Measurements from ENCODE around the gene SPSB3.

SPSB3 gene

DNA sequence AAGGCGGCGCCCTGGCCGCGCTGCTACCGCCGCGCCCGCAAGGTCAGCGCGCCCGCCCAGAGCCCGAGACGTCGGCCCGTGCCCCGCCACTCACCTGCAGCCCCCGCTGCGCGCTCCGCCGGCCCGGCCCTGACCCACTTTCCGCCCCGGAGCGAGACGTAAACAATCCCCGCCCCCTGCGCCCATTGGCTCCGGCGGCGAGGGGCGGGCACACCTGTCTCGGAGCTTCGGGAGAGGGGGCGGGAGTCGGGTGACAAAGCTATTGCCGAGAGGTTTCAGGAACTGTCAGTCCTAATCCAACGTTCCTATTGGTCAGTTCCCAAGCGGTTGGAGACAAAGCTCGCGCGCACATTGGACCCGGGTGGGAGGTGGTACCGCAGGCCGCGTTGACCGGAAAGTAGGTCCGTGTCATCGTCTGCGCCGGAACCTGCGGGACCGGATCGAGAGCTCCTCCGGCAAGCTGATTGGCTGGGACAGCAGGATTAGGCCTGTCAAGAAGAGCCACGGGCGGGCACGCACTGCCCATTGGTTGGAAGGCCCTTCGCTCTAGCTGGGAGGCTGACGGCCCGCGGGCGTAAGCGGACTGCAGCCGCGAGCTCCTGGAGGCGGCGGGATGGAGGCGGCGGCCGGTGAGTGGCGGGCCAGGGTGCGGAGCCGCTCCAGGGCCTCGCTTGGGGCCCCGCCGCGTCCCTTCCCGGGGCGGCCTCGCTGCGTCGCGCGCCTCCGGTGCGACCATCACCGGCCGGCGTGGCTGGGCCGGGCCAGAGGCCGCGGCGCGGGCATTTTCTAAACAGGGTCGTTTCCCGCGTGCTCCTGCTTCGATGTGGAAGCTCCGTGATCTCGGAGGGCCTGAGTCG lies at the start of gene SPSB3, which contains the start of gene NUBP2:
SPSB3 (minus strand) TSS at position 164 of the 857 bp plus-strand sequence. CDS start 1,088 bp downstream, outside the sequence.
NUBP2 (plus strand) TSS at position 553 of the 857 bp plus-strand sequence; CDS start at position 614, 61 bp downstream.
- DNase-seq (ENCODE audit: low read depth in 2 of 3, low spot score in 1 of 3): peak; percentile 94 to 99 (median 98)

DNA sequence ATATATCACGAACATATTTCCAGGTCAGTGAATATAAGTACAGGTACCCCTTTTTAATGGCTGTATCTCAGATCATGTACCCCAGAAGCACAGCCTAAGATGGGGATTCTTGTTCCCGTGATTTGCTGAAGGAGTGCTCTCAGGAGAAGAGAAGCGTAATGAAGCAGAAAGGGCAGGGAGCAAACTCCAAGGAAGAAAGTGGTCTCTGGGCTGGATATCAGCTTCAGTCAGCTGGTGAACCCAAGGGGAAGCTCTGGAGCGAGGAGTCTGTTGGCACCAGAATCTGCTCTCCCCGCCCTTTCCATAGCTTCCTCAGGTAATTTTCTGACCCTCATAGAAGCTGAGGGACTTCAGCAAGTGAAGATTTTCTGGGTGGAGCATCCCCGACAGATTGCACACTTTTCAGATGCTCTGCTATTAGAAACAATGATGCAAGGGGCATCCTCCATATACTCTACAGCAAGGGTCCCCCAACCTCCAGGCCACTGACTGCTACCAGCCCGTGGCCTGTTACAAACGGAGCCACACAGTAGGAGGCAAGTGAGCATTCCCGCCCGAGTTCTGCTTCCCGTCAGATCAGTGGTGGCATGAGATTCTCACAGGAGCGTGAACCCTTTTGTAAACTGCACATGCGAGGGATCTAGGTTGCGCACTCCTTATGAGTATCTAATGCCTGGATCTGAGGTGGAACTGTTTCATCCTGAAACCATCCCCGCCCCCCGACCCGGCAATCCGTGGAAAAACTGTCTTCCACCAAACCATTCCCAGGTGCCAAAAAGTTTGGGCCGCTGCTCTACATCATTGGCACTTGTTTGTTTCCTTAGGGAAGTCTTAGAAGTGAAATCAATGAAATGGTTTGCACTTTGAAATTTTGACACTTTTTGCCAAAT lies 49.1 kb upstream of the SPSB3 start:
- DNase-seq (ENCODE audit: low read depth in 2 of 3, low spot score in 1 of 3): no peak

DNA sequence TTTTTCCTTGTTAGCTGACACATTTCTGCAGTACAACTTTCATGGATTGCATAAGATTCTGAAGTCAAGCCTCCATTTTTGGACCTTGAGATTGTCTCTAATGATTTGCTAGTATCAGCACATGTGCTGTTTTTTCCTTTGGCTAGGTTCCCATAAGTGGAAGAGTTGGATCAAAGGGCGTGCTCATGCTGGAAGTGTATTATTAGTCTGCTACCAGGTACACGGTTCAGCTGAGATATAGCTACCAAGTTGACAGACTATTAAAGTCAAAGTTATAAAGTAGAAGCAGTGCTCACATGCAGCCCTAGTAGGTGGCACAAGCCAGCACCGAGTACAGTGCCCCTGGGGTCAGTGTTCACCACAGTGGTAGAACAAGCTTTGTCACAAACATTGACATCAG lies 47.8 kb upstream of the SPSB3 start:
- no peak for DNase-seq (ENCODE audit: low read depth in 2 of 3, low spot score in 1 of 3)

DNA sequence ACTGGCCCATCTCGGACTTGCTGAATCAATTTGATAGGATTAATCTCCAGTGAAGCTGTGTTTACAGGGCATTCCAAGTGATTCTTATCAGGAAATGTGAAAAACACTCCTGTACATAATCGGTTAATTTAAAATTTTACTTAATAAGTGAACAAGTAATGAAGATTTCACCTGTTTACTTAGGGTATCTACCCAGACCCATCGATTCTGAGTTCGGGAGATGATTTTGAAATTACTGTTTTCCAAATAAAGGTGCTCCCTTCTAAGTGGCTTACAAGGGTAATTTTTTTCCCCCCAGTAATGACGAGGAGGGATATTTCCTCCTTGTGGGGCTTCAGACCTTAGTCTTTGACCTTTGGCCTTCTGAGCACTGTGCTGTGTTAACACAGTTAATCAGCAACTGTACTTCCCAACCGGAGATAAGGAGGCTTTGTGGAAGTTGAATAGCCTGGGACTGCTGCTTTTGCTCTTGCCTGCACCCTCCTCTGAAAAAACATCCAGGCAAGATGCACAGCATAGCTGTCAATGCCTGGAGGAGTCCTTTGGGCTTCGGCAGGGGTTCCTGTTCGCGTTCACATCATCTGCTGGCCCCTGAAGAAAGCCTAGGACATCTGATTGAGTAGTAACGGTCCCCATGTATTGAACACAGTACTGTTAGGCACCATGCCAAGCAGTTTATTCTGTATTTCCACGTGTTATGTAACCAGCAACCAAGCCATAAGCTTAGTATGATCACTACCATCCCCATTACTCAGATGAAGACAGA lies 46.5 kb upstream of the SPSB3 start:
- DNase-seq (ENCODE audit: low read depth in 2 of 3, low spot score in 1 of 3): no peak

DNA sequence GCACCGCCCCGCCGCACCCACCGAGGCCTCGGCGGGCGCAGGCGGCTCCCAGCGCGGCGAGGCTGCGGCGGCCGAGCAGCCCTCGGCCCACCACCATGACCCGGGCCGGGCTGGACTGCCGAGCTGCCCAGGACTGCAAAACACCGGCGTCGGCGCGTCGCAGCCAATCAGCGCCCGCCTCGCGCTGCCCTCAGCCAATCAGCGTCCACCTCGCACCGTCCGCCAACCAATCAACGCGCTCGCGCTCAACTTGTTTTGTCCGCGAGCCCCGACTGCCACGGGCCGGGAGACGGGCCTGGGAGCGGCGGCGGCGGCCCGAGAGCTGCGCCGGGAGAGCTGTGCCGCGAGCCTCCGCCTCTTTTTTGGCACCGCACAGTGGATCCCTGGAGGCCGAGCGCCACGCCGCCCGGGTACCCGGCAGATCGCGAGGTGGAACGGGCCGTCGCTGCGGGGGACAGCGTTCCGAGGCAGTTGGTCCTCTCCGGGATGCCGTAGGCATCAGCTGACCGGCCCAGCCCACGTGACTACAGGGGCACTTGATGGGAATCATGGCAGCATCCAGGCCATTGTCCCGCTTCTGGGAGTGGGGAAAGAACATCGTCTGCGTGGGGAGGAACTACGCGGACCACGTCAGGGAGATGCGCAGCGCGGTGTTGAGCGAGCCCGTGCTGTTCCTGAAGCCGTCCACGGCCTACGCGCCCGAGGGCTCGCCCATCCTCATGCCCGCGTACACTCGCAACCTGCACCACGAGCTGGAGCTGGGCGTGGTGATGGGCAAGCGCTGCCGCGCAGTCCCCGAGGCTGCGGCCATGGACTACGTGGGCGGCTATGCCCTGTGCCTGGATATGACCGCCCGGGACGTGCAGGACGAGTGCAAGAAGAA lies 44.6 kb upstream of the SPSB3 start, which contains the start of the genes FAHD1 and HAGH:
FAHD1 (plus strand) TSS at position 516 of the 883 bp plus-strand sequence; CDS start at position 549, 33 bp downstream.
HAGH (minus strand) TSS at position 135 of the 883 bp plus-strand sequence; CDS start at position 97, 38 bp downstream.
- peak; percentile 80 to 86 (median 81) for DNase-seq (ENCODE audit: low read depth in 2 of 3, low spot score in 1 of 3)

DNA sequence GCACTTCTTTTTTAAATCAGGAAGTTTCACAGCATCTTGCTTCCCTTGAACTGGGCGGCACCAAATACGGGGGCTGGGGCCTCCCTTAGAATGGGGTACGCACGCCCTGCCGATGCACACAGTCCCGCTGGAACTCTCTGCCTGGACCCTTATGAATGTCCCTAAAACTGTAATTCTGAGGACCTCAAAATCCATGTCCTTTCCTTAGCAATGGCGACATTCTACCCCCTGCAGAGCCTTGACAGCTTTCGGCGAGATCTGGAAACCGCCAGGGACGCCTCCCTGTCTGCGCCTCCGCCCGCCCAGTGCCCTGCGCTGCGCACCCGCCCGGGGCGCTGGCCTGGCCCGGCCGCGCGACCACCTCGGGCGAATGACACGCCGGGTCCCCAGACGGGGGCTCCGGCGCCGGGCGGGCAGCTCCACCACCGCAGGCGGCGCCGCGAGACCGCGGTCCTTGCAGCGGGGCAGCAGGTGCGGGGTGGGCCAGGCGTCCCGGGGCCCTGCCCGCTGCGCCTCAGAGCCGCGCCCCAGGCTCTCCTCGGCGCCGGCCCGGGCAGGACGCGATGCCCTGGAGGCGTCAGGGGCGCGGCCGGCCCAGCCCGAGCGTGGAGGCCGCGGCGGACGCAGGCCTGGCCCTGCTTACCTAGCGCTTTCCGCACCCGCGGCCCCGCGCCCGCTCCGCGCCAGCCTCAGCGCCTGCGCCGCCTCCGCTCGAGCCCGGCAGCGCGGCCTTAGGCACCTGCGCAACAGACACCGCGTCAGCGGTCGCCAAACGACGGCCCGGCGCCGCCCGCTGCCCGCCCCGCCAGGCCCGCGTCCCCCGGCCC lies 43.7 kb upstream of the SPSB3 start:
- DNase-seq (ENCODE audit: low read depth in 2 of 3, low spot score in 1 of 3): peak; percentile 26 to 61 (median 40)

DNA sequence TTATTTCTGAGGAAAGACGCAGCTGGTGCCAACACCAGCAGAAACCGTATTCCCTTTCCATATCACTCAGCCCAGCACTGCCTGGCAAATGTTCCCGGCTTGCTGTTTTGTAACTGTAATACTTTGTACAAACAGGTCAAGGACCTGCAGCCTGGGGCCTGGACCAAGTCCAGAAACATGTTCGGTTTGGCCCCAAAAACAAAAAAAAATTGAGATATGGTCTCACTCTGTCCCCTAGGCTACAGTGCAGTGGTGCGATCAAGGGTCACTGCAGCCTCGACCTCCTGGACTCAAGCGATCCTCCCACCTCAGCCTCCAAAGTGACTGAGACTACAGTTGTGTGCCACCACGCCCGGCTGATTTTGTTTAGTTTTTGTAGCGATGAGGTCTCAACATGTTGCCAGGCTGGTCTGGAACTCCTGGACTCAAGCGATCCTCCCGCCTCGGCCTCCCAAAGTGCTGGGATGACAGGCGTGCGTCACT lies 43.1 kb upstream of the SPSB3 start:
- DNase-seq (ENCODE audit: low read depth in 2 of 3, low spot score in 1 of 3): no peak

DNA sequence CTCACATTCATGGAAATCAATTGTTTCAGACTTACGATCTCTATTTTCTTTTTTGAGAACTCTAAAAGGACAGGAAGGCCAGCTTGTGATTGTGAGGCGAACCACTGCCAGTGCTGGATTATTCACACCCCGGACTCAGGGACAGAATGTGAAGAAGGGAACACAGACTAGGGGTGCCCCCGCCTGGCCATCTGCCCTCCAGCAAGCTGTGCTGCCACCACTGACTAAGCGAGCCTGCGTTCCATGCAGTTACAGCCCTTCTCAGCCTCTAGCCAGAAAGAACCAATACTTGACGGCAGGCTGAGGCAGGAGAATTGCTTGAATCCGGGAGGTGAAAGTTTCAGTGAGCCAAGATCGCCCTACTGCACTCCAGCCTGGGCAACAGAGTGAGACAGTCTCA lies 41.5 kb upstream of the SPSB3 start:
- peak in 1 of 3 donors; percentile 11 for DNase-seq (ENCODE audit: low read depth in 2 of 3, low spot score in 1 of 3)

DNA sequence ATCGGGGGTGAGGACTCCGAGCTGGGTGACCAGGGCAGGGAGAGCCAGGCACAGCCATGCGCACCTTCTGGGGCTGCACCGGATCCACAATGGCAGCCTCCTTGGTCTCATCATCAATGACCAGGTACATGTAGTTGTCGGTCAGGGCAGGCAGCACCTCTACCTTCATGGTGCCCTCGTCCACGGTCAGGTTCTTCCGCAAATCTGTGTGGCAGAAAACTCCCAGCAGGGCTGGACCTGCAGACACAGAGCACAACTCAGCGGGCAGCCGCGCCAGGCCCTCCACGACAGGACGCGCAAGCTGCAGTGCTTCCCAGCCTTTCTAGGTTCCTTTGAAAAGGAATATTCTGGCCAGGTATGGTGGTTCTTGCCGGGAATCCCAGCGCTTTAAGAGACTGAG lies 40.4 kb upstream of the SPSB3 start:
- no peak for DNase-seq (ENCODE audit: low read depth in 2 of 3, low spot score in 1 of 3)

DNA sequence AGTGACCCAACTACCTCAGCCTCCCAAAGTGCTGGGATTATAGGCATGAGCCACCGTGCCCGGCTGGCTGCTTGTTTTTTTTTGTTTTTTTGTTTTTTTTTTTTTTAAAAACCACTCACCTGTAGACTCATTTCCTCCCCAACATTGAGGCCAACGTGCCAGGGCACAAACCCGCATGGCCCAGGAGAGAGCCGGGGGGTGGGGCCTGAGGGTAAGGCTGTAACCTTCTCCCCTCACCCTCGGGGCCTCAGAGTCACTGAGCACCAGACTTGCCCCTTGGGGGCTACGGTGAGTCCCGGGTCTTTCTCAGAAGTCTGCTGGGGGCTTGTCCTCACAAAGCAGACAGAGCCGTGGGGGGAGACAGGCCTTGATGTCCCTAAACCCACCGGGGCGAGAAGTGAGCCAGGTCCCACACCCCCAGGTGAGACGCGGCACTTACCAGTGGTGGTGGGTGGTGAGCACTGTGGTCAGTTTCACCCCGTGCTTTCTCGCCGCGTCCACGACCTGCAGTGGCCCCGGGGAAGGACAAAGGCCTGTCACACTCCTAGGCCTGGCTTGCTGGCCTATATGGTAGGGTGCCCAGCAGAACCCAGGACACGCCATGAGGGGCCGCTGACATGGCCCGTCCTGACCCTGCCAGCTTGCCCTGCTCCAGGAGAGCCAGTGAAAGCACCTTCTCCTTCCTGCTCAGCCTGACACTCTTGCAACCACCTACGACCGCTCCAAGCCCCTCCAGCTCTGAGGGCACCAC lies 39.7 kb upstream of the SPSB3 start:
- DNase-seq (ENCODE audit: low read depth in 2 of 3, low spot score in 1 of 3): no peak

DNA sequence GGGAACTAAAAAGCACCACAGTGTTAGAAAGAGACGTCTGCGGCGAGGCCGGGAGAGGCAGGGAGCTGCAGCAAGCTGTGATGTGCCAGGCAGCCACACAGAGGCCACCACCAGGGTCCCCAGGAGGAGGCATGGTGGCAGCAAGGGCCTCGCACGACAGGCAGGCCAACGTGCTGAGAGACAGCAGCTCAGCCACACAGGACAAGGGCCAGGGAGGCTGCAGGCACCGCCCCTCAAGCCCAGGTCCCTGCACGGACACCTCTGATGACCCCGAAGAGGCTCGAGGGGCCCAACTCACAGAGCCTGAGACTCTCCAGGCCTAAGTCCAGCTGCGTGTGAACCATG lies 38.5 kb upstream of the SPSB3 start:
- DNase-seq (ENCODE audit: low read depth in 2 of 3, low spot score in 1 of 3): no peak

DNA sequence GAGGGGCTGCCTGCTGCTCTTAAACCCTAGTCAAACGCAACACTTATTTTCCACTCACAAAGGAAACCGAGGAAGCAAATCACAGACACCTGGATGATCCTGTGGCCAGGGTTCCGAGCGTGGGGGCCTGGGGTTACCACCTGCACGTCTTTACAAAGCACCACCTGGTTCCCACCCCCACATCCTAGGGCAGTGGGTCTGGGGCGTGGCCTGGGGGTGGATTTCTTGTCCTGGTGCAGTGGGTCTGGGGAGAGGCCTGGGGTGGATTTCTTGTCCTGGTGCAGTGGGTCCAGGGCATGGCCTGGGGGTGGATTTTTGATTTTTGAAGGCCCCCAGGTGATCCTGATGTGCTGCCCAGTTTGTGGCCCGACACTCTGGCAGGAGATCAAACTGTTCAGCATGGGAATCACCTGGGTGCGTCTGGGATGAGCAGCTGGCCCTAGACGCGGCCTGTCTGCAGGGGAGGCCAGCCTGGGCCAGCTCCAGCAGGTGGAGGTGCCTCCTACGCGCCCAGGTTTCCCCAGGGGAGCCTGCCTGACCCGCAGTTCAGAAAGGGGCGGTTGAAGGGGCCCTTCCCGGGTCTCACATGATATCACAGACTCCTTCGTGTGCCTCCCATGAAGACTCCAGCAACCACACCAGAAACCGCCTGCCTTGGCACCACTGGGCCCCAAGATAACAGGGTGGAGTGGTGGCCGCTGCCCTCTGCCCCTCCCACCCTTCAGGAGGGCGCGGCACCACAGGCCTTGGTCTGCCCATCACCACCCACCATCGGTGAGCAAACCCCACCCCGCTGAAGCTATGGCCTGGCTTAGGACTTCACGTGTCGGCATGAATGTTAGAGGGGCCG lies 38.0 kb upstream of the SPSB3 start:
- no peak for DNase-seq (ENCODE audit: low read depth in 2 of 3, low spot score in 1 of 3)

DNA sequence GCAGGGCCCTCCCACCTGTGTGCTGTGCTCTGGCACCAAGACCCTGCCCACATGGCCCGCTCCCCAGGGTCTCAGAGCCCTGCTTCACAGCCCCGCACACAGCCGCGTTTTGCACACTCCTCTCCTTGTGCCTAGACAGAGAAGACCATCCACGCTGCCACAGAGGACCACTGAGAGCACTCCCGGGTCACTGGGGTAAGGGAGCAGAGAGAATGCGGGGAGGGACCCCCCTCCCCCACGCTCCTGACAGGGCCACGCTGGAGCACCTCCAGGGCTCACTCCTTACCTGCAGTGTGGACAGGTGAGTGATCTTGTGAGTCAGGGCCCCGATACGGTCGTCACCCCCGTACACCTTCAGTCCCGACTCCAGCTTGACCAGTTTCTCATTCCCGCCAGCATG lies 37.2 kb upstream of the SPSB3 start:
- no peak for DNase-seq (ENCODE audit: low read depth in 2 of 3, low spot score in 1 of 3)

DNA sequence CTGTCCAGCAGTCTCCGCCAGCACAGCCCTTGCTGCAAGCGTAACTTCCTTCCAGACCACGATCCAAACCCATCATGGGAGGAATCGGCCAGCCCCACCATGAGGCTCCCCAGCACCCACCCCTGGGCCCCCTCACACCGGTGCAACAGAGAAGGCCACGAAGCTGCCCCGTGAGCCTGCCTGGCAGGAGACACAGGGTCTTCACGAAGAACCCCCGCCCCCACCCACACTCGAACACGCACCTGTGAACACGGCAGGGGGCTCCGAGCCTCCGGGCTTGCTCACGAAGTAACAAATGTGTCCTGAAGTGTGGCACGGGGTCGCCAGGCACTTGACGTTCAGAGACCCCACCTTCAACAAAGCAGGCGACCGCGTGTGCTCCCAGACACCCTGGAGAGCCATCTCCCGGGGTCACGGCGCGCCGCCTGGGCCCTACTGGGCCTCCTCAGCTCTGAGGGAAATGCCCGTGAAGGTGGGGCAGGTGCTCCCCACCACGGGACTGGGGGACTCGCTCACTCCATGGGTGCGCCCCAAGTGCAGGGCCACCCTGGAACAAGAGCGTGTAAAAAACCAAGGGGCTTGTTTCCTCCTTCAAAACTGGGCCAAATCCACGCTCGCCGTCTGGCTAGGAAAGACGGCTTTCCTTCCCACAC lies 36.6 kb upstream of the SPSB3 start:
- DNase-seq (ENCODE audit: low read depth in 2 of 3, low spot score in 1 of 3): no peak

DNA sequence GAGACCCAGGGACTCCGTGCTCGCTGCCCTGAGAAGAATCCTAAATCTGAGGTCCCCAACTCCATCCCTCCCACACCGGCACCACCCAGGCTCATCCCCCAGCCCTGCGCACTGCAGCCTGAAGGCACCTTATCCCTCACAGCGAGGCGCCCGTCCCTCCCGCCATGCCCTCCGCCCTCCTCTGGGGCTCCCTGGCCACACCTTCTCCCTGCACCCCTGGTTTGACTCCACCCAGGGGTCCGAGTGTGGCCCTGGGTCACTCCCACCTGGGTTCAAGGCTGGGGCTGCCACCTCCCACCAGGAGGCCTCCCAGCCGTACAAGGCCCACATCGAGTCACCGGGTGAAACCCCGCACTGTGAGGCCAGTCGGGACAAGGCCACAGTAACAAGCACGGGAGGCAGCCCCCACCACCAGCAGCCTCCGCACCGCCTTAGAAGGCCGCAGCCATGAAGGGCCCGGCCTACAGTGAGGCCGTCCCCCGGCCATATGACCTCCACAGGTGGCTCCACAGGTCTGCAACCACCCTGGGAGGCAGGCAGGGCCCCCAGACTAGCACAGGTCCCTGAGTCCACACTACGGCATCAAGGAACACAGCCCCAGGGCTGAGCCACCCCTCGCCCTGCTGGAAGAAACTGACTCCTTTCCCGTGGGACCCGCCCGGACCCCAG lies 36.0 kb upstream of the SPSB3 start:
- DNase-seq (ENCODE audit: low read depth in 2 of 3, low spot score in 1 of 3): no peak

DNA sequence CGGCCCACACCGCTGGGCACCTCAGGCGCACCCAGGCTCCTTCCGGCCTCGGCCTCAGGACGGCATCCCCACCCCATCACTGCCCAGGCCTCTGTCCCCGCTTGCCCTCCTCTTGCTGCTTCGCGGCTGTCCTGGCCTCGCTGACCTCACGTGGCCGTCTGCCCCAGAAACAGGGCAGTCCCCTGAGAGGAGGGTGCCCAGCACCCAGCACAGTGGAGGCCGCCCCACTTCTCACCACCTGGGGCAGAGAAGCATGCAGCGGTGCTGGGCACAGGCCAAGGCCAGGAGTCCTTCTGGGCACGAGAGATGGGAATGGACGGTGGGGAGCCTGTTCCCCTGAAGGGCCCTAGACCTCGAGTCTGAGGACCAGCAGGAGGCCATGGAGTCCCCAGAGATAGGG lies 35.3 kb upstream of the SPSB3 start:
- DNase-seq (ENCODE audit: low read depth in 2 of 3, low spot score in 1 of 3): no peak
